ENCODE results near the gene LILRA6. TPM values are rescaled to one million over a fixed set of nuclear protein-coding genes. Genes with fewer than 3 reads are reported as not detected.

The LILRA6 gene
- total RNA-seq, 1 experiment from 2014 or later, result not detected

GRCh38 chr19:54206030-54206830 is 36.4 kb downstream of the LILRA6 start:
- no TSS peak for BruUV-seq (replicated peaks)
- intact Hi-C loops (cut with micrococcal nuclease; ENCODE audit: unreplicated experiment), result no loop called here
- Histone ChIP-seq H3K9me3 (ENCODE audit: low read depth, low read length, poor library complexity, severe bottlenecking) (no peaks in the 10 kb centered on the region), H3K27ac (ENCODE audit: low read depth, low read length, poor library complexity, severe bottlenecking) (peak overlapping the region; percentile 21), H3K27me3 (replicated peaks; ENCODE audit: insufficient read depth, low read depth, low read length, poor library complexity) (no peaks in the 10 kb centered on the region), H3K4me1 (ENCODE audit: insufficient read depth, low read length, poor library complexity, severe bottlenecking) (peaks cover 57% of the 10 kb centered on the region), H3K36me3 (ENCODE audit: insufficient read depth, low read length, poor library complexity, severe bottlenecking) (peaks cover 74% of the 10 kb centered on the region), H3K4me3 (ENCODE audit: low read depth, low read length, poor library complexity, severe bottlenecking) (no peak overlapping the region)
- TF ChIP-seq CTCF (conservative IDR thresholded peaks at IDR 0.05; ENCODE audit: low read depth, low read length) (no peak), EZH2 (IDR thresholded peaks at IDR 0.05; ENCODE audit: borderline replicate concordance, low read depth, low read length, poor library complexity, severe bottlenecking) (no peak)
- DNase-seq (ENCODE audit: low spot score), result no peak
- ChIA-PET POLR2A (ENCODE audit: low non-redundant PET) (interaction anchor here (1.6 kb wide), 1 partner anchor 17 kb away, joined by 6 read pairs; the partner anchor contains the start of gene MBOAT7), CTCF (no interaction called here)

GRCh38 chr19:54204767-54205468 is 37.7 kb downstream of the LILRA6 start:
- no TSS peak for BruUV-seq (replicated peaks)
- DNase-seq (ENCODE audit: low spot score), result no peak
- TF ChIP-seq EZH2 (IDR thresholded peaks at IDR 0.05; ENCODE audit: borderline replicate concordance, low read depth, low read length, poor library complexity, severe bottlenecking) (no peak), CTCF (conservative IDR thresholded peaks at IDR 0.05; ENCODE audit: low read depth, low read length) (no peak)
- CTCF ChIA-PET, result no interaction called here
- Histone ChIP-seq H3K9me3 (ENCODE audit: low read depth, low read length, poor library complexity, severe bottlenecking) (no peaks in the 10 kb centered on the region), H3K4me1 (ENCODE audit: insufficient read depth, low read length, poor library complexity, severe bottlenecking) (peaks cover 52% of the 10 kb centered on the region), H3K36me3 (ENCODE audit: insufficient read depth, low read length, poor library complexity, severe bottlenecking) (peaks cover 77% of the 10 kb centered on the region), H3K27ac (ENCODE audit: low read depth, low read length, poor library complexity, severe bottlenecking) (peak overlapping the region; percentile 57), H3K4me3 (ENCODE audit: low read depth, low read length, poor library complexity, severe bottlenecking) (peak overlapping the region; percentile 90), H3K27me3 (replicated peaks; ENCODE audit: insufficient read depth, low read depth, low read length, poor library complexity) (no peaks in the 10 kb centered on the region)
- POLR2A ChIA-PET (ENCODE audit: low non-redundant PET), result interaction anchor here (0.6 to 0.8 kb wide), 2 partner anchors 9 to 68 kb away, joined by 3 read pairs; no protein-coding TSS in a partner anchor
- intact Hi-C loops (cut with micrococcal nuclease; ENCODE audit: unreplicated experiment), result no loop called here

GRCh38 chr19:54203151-54203611 is 39.4 kb downstream of the LILRA6 start:
- ChIA-PET POLR2A (ENCODE audit: low non-redundant PET) (interaction anchor here (1.4 kb wide), 1 partner anchor 66 kb away, joined by 3 read pairs; the partner anchor contains the start of gene CNOT3), CTCF (no interaction called here)
- Histone ChIP-seq H3K9me3 (ENCODE audit: low read depth, low read length, poor library complexity, severe bottlenecking) (no peaks in the 10 kb centered on the region), H3K4me1 (ENCODE audit: insufficient read depth, low read length, poor library complexity, severe bottlenecking) (peaks cover 36% of the 10 kb centered on the region), H3K36me3 (ENCODE audit: insufficient read depth, low read length, poor library complexity, severe bottlenecking) (peaks cover 72% of the 10 kb centered on the region), H3K27me3 (replicated peaks; ENCODE audit: insufficient read depth, low read depth, low read length, poor library complexity) (no peaks in the 10 kb centered on the region), H3K4me3 (ENCODE audit: low read depth, low read length, poor library complexity, severe bottlenecking) (peak overlapping the region; percentile 90), H3K27ac (ENCODE audit: low read depth, low read length, poor library complexity, severe bottlenecking) (peak overlapping the region; percentile 15)
- intact Hi-C loops (cut with micrococcal nuclease; ENCODE audit: unreplicated experiment), result no loop called here
- no peak for DNase-seq (ENCODE audit: low spot score)
- no TSS peak for BruUV-seq (replicated peaks)
- no peak for TF ChIP-seq EZH2 (IDR thresholded peaks at IDR 0.05; ENCODE audit: borderline replicate concordance, low read depth, low read length, poor library complexity, severe bottlenecking)
- no peak for TF ChIP-seq CTCF (conservative IDR thresholded peaks at IDR 0.05; ENCODE audit: low read depth, low read length)

Data from A673 (cell line).